PFSK-1 (cell line): Measurements from ENCODE around the gene F2R.

Source experiments
- FOXP2 ChIP-seq: optimal IDR thresholded peaks from 2 replicates; pipeline ENCODE3; 2011; ENCODE audit warnings: borderline replicate concordance, control low read depth, inconsistent platforms; ENCODE audit not compliant: insufficient read depth; ENCODE audit errors: extremely low read length, extremely low read depth
- POLR2AphosphoS5 ChIP-seq: IDR thresholded peaks from 2 replicates; pipeline ENCODE4 v1.6.1; 2012; ENCODE audit warnings: low read depth, mild to moderate bottlenecking, control low read depth, low read length, moderate library complexity
- SIN3A ChIP-seq: IDR thresholded peaks from 2 replicates; pipeline ENCODE4 v1.6.1; 2012; ENCODE audit warnings: mild to moderate bottlenecking, low read length, moderate library complexity, borderline replicate concordance; ENCODE audit not compliant: insufficient read depth
- TAF1 ChIP-seq: IDR thresholded peaks from 2 replicates; pipeline ENCODE4 v1.6.1; 2012; ENCODE audit warnings: low read length, control low read depth, borderline replicate concordance; ENCODE audit not compliant: insufficient read depth
- TF ChIP-seq, protein P1 (sequence below), 2 experiments: IDR thresholded peaks; 2 replicates each; pipeline versions ENCODE4 v1.6.1 to v1.8.0; 2011 to 2012; ENCODE audit warnings: low read depth in 2 of 2, low read length in 2 of 2, control low read depth in 1 of 2, inconsistent platforms in 1 of 2, mild to moderate bottlenecking in 1 of 2, moderate library complexity in 1 of 2; ENCODE audit not compliant: insufficient read depth in 1 of 2

The F2R gene

DNA sequence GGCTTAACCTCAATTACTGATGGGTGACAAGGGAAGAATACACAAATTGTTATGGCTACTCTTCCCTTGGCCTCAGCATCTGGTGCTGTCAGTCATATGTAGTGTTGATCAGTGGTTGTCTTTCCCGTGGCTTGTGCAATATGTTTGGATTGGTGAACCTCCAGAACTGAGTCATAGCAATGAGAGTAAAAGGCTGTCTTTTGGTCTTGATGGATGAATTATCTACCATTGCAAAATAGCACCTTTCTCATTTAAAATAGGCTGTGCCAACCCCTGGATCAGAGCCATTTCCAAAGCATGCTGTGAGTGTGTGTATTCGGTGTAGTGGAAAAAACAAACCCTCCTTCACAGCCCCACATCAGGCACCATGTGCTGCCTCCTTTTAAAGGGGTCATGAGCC is 14.6 kb upstream of the F2R start:
- TF ChIP-seq TAF1: no peak
- TF ChIP-seq SIN3A: no peak
- TF ChIP-seq, protein P1, sequence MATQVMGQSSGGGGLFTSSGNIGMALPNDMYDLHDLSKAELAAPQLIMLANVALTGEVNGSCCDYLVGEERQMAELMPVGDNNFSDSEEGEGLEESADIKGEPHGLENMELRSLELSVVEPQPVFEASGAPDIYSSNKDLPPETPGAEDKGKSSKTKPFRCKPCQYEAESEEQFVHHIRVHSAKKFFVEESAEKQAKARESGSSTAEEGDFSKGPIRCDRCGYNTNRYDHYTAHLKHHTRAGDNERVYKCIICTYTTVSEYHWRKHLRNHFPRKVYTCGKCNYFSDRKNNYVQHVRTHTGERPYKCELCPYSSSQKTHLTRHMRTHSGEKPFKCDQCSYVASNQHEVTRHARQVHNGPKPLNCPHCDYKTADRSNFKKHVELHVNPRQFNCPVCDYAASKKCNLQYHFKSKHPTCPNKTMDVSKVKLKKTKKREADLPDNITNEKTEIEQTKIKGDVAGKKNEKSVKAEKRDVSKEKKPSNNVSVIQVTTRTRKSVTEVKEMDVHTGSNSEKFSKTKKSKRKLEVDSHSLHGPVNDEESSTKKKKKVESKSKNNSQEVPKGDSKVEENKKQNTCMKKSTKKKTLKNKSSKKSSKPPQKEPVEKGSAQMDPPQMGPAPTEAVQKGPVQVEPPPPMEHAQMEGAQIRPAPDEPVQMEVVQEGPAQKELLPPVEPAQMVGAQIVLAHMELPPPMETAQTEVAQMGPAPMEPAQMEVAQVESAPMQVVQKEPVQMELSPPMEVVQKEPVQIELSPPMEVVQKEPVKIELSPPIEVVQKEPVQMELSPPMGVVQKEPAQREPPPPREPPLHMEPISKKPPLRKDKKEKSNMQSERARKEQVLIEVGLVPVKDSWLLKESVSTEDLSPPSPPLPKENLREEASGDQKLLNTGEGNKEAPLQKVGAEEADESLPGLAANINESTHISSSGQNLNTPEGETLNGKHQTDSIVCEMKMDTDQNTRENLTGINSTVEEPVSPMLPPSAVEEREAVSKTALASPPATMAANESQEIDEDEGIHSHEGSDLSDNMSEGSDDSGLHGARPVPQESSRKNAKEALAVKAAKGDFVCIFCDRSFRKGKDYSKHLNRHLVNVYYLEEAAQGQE (IDR thresholded peaks at IDR 0.05; ENCODE audit: insufficient read depth in 1 of 2, low read depth in 2 of 2, low read length in 2 of 2): no peak
- TF ChIP-seq FOXP2: peak; percentile 67
- TF ChIP-seq POLR2AphosphoS5: no peak

DNA sequence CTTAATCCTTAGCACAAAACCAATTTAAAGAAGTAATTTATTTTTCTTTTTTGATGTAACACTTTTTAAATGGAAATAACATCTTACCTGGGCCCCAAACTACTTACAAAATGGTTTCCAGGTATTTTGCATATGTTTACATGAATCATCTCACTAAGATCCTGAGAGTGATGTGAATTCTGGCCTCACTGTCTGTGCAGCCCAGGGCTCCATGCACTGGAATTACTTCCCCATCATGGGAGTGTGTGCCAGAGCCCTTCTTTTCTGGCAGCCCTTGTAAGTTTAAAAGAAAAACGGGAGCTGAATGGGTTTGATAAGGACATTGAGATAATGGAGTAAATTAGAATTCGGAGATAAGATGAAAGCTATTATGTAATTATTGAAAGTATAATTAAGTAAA is 12.2 kb upstream of the F2R start:
- TF ChIP-seq POLR2AphosphoS5 (no peak), FOXP2 (no peak), TAF1 (no peak)
- TF ChIP-seq, protein P1 (IDR thresholded peaks at IDR 0.05; ENCODE audit: insufficient read depth in 1 of 2, low read depth in 2 of 2, low read length in 2 of 2): no peak

DNA sequence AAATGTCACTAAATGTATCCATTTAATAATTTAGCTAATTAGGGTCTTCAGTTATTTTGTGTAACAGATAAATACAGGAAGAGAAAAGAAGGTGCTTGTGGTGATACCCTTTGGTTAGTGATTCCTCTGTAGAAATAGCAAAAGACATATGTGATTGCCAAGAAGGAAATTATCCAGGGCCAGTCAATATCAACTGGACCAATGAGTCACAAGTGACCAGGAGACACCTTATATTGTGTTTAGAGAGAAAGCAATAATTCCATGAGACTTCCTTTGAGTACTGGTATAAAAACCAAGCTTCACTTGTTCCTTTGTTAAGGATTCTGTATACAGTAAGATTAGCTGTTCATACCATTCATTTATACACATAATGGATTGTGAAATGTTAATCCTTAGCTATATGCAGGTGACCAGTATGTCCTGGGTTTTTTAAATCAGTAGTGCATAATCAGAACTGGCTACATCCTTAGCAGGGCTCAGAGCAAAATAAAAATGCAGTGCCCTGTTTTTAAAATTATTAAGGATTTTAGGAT is 11.7 kb upstream of the F2R start:
- TF ChIP-seq TAF1 (no peak), SIN3A (no peak), FOXP2 (no peak)
- TF ChIP-seq, protein P1 (IDR thresholded peaks at IDR 0.05; ENCODE audit: insufficient read depth in 1 of 2, low read depth in 2 of 2, low read length in 2 of 2): no peak

DNA sequence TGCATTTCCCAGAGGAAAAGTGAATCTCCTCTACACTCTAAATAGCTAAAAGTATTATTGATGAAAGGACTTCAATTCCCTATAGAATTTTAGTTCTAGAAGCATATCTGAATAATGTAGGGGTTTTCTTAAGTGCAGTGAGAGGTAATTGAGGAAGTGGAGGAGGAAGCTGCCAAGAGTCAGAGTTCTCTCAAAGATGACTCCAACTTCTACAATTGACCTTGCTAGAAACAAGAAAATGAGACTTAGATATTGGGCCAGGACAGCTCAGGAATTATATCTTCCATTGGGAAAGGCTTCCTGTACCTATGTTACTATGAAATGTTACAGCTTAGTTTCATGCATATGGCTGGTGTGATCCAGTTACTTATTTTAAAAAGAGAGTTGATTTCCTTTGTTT is 10.4 kb upstream of the F2R start:
- TF ChIP-seq, protein P1 (IDR thresholded peaks at IDR 0.05; ENCODE audit: insufficient read depth in 1 of 2, low read depth in 2 of 2, low read length in 2 of 2): no peak
- no peak for TF ChIP-seq FOXP2
- TF ChIP-seq POLR2AphosphoS5: no peak
- TF ChIP-seq SIN3A: no peak
- TF ChIP-seq TAF1: no peak

DNA sequence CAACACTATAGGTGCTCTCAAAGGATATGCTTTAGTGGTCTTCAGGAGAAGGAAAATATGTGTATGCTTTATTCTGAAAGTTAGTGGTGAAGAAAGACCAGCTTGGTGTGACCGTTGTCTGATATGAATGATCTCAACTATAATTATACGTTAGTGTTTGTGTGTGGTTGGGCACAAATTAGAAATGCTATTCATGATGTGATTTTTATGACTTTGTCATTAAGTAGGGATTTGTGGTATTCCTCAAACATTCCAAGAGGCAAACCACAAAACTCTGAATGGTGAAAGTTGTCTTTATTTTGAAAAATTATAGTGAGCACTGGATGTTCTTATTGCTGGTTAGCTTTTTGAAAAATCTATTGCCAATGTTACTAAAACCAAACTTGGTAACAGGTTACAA is 6.2 kb upstream of the F2R start:
- no peak for TF ChIP-seq TAF1
- TF ChIP-seq FOXP2: no peak
- TF ChIP-seq SIN3A: no peak
- TF ChIP-seq, protein P1 (IDR thresholded peaks at IDR 0.05; ENCODE audit: insufficient read depth in 1 of 2, low read depth in 2 of 2, low read length in 2 of 2): no peak
- no peak for TF ChIP-seq POLR2AphosphoS5
